Endodermal cell (in vitro differentiated cells): Measurements from ENCODE around the gene RFLNA. TPM values are rescaled to one million over a fixed set of nuclear protein-coding genes. Genes with fewer than 3 reads are reported as not detected.

Source experiments
- DNase-seq: peaks from one replicate; pipeline ENCODE4 v3.0.0-alpha.2; 2017
- H3K27ac ChIP-seq: 2 replicates; pipeline ENCODE4 v1.5.1; 2013; ENCODE audit warnings: mild to moderate bottlenecking, low read depth, low read length, moderate library complexity
- H3K27me3 ChIP-seq: 2 replicates; pipeline ENCODE4 v1.6.1; 2013; ENCODE audit warnings: mild to moderate bottlenecking, low read length, moderate library complexity; ENCODE audit not compliant: insufficient read depth, control insufficient read depth, poor library complexity, severe bottlenecking
- H3K36me3 ChIP-seq: 2 replicates; pipeline ENCODE4 v1.7.0; 2013; ENCODE audit warnings: mild to moderate bottlenecking, low read length, moderate library complexity; ENCODE audit not compliant: control insufficient read depth, insufficient read depth
- H3K4me1 ChIP-seq: one replicate; pipeline ENCODE4 v1.7.0; 2013; ENCODE audit warnings: low read length; ENCODE audit not compliant: control insufficient read depth, insufficient read depth
- H3K4me3 ChIP-seq: 2 replicates; pipeline ENCODE4 v1.5.1; 2013; ENCODE audit warnings: mild to moderate bottlenecking, low read length, moderate library complexity
- H3K9ac ChIP-seq: 2 replicates; pipeline ENCODE4 v1.6.1; 2013; ENCODE audit warnings: mild to moderate bottlenecking, low read length, moderate library complexity; ENCODE audit not compliant: poor library complexity, severe bottlenecking; ENCODE audit errors: extremely low read depth
- H3K9me3 ChIP-seq: 2 replicates; pipeline ENCODE4 v1.6.1; 2013; ENCODE audit warnings: mild to moderate bottlenecking, low read length, moderate library complexity; ENCODE audit not compliant: control insufficient read depth
- H3K27ac Mint-ChIP-seq: 2 replicates; pipeline ENCODE4 v1.8.0; 2020; ENCODE audit warnings: mixed read lengths
- H3K27me3 Mint-ChIP-seq: 2 replicates; pipeline ENCODE4 v1.8.0; 2021; ENCODE audit warnings: mild to moderate bottlenecking, mixed read lengths; ENCODE audit not compliant: insufficient read depth
- H3K36me3 Mint-ChIP-seq: 2 replicates; pipeline ENCODE4 v1.8.0; 2020; ENCODE audit warnings: low read depth, mixed read lengths
- H3K4me1 Mint-ChIP-seq: 2 replicates; pipeline ENCODE4 v1.8.0; 2020; ENCODE audit warnings: mixed read lengths
- H3K4me3 Mint-ChIP-seq: 2 replicates; pipeline ENCODE4 v1.8.0; 2020; ENCODE audit warnings: mild to moderate bottlenecking, moderate library complexity, mixed read lengths
- H3K9me3 Mint-ChIP-seq: 2 replicates; pipeline ENCODE4 v1.8.0; 2020; ENCODE audit warnings: mild to moderate bottlenecking, mixed read lengths
- CTCF ChIP-seq: fragments of 200-600 bp; sonication (generic); conservative IDR thresholded peaks from 2 replicates; pipeline ENCODE4 v1.5.0; 2021; ENCODE audit warnings: antibody characterized with exemption, mild to moderate bottlenecking
- WGBS, 2 experiments: methylation state at CpG; one replicate each; pipeline versions ENCODE4 v1.1.5 to v1.1.7; 2013; ENCODE audit warnings: missing lambda C conversion rate in 2 of 2, mixed read lengths in 1 of 2; ENCODE audit not compliant: insufficient coverage in 1 of 2, insufficient read length in 1 of 2; 5-methylcytosine and 5-hydroxymethylcytosine counted together
- total RNA-seq, 2 donors: library from RNA; stranded (reverse); fragmentation: NEBNext Ultra II Directional in 1 of 2; extraction: Animal tissue kit (Norgen Biotek cat#: 25700) in 1 of 2; gene quantifications; 2 replicates in 1 of 2; 3 replicates in 1 of 2; pipeline ENCODE4 v1.2.1, GENCODE V29; 2021

RFLNA gene
- total RNA-seq, 2 donors from 2014 or later, result 1.2 to 2.0 TPM

- H3K27me3 Mint-ChIP-seq, result peaks cover under 1% of the 10 kb centered on the region
- no peak overlapping the region for H3K27ac Mint-ChIP-seq
- no peaks in the 10 kb centered on the region for H3K36me3 Mint-ChIP-seq
- WGBS, 2 experiments, result 89 to 91% methylated on average over 10 to 20 of the region's 20 CpGs
- DNase-seq, result no peak
- H3K9me3 Mint-ChIP-seq, result peaks cover 1% of the 10 kb centered on the region
- H3K4me3 ChIP-seq, result no peak overlapping the region
- peaks cover 7% of the 10 kb centered on the region for H3K9me3 ChIP-seq
- no peaks in the 10 kb centered on the region for H3K27me3 ChIP-seq
- H3K4me1 ChIP-seq, result no peaks in the 10 kb centered on the region
- no peak overlapping the region for H3K4me3 Mint-ChIP-seq
- TF ChIP-seq CTCF, result no peak
- no peak overlapping the region for H3K9ac ChIP-seq
- no peaks in the 10 kb centered on the region for H3K36me3 ChIP-seq
- H3K27ac ChIP-seq, result peak overlapping the region; percentile 34
- H3K4me1 Mint-ChIP-seq, result peaks cover 8% of the 10 kb centered on the region
Measured at GRCh38 chr12:124278389-124279101, 16.3 kb upstream of the RFLNA start.

DNA sequence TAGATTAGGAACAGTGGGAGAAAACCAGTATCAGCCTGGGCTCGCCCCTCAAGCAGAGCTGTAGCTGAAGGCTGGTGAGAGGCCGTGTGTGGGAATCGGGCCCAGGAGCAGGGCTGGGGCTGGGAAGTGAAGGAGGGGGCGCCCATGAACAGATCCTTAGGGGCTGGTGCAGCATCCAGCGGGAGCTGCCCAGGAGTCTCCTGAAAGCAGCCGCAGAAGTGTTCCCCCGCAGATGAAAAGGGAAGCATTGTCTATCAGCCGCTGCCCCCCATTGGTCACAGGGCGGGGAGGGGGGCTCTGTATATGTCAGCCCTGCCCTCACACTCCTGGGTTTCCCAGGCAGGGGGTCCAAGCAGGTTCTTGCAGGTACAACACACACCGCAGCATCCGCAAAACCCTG, 15.6 kb upstream of the RFLNA start:
- no peaks in the 10 kb centered on the region for H3K36me3 ChIP-seq
- Mint-ChIP-seq H3K9me3 (peaks cover 3% of the 10 kb centered on the region), H3K27ac (no peak overlapping the region), H3K27me3 (no peaks in the 10 kb centered on the region), H3K4me1 (peaks cover 8% of the 10 kb centered on the region), H3K4me3 (no peak overlapping the region), H3K36me3 (no peaks in the 10 kb centered on the region)
- peak; percentile 63 for DNase-seq
- peaks cover 10% of the 10 kb centered on the region for H3K9me3 ChIP-seq
- H3K9ac ChIP-seq, result no peak overlapping the region
- no peaks in the 10 kb centered on the region for H3K4me1 ChIP-seq
- no peak overlapping the region for H3K4me3 ChIP-seq
- H3K27me3 ChIP-seq, result no peaks in the 10 kb centered on the region
- no peak for TF ChIP-seq CTCF
- H3K27ac ChIP-seq, result no peak overlapping the region
- WGBS, 2 experiments, result 88 to 90% methylated on average over 8 to 11 of the region's 11 CpGs

DNA sequence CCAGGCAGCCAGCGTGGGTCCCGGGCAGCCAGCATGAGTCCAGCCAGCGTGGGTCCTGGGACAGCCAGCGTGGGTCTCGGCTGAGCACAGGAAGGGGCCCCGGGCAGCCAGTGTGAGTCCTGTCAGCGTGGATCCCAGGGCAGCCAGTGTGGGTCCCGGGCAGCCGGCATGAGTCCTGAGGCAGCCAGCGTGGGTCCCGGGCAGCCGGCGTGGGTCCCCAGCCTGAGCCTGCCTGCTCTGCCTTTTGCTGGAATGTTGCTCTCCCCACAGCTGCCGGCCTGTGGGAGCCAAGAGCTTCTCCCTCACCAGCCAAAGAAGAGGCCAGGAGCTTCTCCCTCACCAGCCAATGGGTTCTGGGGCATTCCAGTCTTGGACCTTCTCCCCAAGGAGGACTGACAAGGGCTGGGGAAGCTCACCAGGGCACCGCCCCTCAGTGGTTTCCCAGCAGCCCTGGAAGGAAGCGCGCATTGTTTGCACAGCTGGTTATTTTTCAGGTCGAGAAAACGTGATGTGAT, 15.0 kb upstream of the RFLNA start:
- Histone ChIP-seq H3K4me1 (no peaks in the 10 kb centered on the region), H3K9me3 (peaks cover 16% of the 10 kb centered on the region), H3K27me3 (no peaks in the 10 kb centered on the region), H3K36me3 (no peaks in the 10 kb centered on the region), H3K4me3 (no peak overlapping the region), H3K9ac (no peak overlapping the region), H3K27ac (no peak overlapping the region)
- Mint-ChIP-seq H3K4me1 (peaks cover 8% of the 10 kb centered on the region), H3K27me3 (no peaks in the 10 kb centered on the region), H3K36me3 (no peaks in the 10 kb centered on the region), H3K4me3 (no peak overlapping the region), H3K9me3 (peaks cover 7% of the 10 kb centered on the region), H3K27ac (no peak overlapping the region)
- WGBS, 2 experiments, result 89 to 91% methylated on average over 10 to 19 of the region's 19 CpGs
- DNase-seq, result no peak
- TF ChIP-seq CTCF, result no peak
